HUES48 (cell line): ENCODE results near the gene FARSA.
"Not testable (repeated sequence)": the region's sequence is repeated elsewhere in the genome, so short reads cannot be mapped to it uniquely, and the experiment has no call there.

Experiments
- H3K27ac ChIP-seq: one replicate; pipeline ENCODE4 v1.7.0; 2013; ENCODE audit warnings: low read depth, low read length, inconsistent platforms
- H3K27me3 ChIP-seq: 2 replicates; pipeline ENCODE4 v1.6.1; 2013; ENCODE audit warnings: mild to moderate bottlenecking, low read length; ENCODE audit not compliant: control insufficient read depth, insufficient read depth
- H3K36me3 ChIP-seq: 2 replicates; pipeline ENCODE4 v1.6.1; 2013; ENCODE audit warnings: low read length; ENCODE audit not compliant: control insufficient read depth, insufficient read depth
- H3K4me1 ChIP-seq: 2 replicates; pipeline ENCODE4 v1.6.1; 2013; ENCODE audit warnings: mild to moderate bottlenecking, low read length; ENCODE audit not compliant: control insufficient read depth, insufficient read depth
- H3K4me3 ChIP-seq: 2 replicates; pipeline ENCODE4 v1.5.1; 2013; ENCODE audit warnings: mild to moderate bottlenecking, low read depth, low read length
- H3K9ac ChIP-seq: 2 replicates; pipeline ENCODE4 v1.6.1; 2013; ENCODE audit warnings: mild to moderate bottlenecking, low read depth, low read length, moderate library complexity
- H3K9me3 ChIP-seq: 2 replicates; pipeline ENCODE4 v1.6.1; 2013; ENCODE audit warnings: low read length; ENCODE audit not compliant: control insufficient read depth, insufficient read depth

FARSA gene

GRCh38 chr19:12933287-12934072, at the start of gene FARSA:
FARSA (minus strand) TSS chr19:12933711; CDS start chr19:12933696, 15 bp downstream.
- Histone ChIP-seq H3K27me3 (no peaks in the 10 kb centered on the region), H3K9me3 (no peaks in the 10 kb centered on the region), H3K27ac (peak within 1 kb of the TSS; percentile 36), H3K4me3 (peak within 1 kb of the TSS; percentile 88), H3K4me1 (peaks cover 16% of the 10 kb centered on the region), H3K9ac (peak within 1 kb of the TSS; percentile 83), H3K36me3 (peaks cover 30% of the 10 kb centered on the region)

- H3K36me3 ChIP-seq, result no peaks in the 10 kb centered on the region
- H3K4me1 ChIP-seq, result no peaks in the 10 kb centered on the region; the same call in 1 of the 2 replicates
- H3K4me3 ChIP-seq, result peak overlapping the region; percentile 53
- H3K9ac ChIP-seq, result no peak overlapping the region
- no peak overlapping the region for H3K27ac ChIP-seq
- H3K9me3 ChIP-seq, result no peaks in the 10 kb centered on the region
- peaks cover 51% of the 10 kb centered on the region for H3K27me3 ChIP-seq
Measured at GRCh38 chr19:12983091-12983490, 49.6 kb upstream of the FARSA start.

DNA sequence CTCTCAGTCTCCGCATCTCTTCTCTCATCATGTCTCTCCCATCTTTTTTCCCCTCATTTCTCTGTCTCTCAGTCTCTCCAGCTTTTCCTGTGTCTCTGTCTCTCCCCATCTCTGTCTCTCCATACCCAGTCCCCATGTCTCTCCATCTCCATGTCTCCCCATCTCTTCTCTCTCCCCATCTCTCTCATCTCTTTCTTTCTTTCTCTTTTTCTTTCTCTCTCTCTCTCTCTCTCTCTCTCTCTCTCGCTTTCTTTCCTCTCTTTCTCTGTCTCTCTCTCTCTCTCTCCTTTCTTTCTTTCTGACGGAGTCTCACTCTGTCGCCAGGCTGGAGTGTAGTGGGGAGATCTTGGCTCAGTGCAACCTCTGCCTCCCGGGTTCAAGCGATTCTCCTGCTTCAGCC, 49.1 kb upstream of the FARSA start:
- Histone ChIP-seq H3K4me1 (no peaks in the 10 kb centered on the region; the same call in 1 of the 2 replicates), H3K36me3 (no peaks in the 10 kb centered on the region), H3K27ac (no peak overlapping the region), H3K4me3 (no peak overlapping the region), H3K9ac (no peak overlapping the region), H3K9me3 (no peaks in the 10 kb centered on the region), H3K27me3 (peaks cover 50% of the 10 kb centered on the region)

DNA sequence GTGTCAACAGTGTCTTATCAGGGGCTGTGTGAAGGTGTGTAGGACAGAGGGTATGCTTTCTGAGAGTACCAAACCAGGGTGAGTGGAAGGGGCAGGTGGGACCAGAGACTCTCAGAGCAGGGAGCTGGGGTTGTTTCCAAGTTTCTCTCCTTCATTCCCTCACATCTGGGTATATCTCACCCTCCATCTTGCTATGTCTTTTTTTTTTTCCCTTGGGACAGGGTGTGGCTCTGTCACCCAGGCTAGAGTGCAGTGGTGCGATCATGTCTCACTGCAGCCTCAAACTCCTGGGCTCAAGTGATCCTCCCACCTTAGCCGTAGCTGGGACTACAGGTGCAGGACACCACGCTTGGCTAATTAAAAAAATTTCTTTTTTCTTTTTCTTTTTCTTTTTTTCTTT, 46.5 kb upstream of the FARSA start:
- H3K9ac ChIP-seq, result no peak overlapping the region
- H3K27ac ChIP-seq, result no peak overlapping the region
- peaks cover 28% of the 10 kb centered on the region for H3K27me3 ChIP-seq
- no peaks in the 10 kb centered on the region for H3K4me1 ChIP-seq
- H3K9me3 ChIP-seq, result no peaks in the 10 kb centered on the region
- no peak overlapping the region for H3K4me3 ChIP-seq
- no peaks in the 10 kb centered on the region for H3K36me3 ChIP-seq

DNA sequence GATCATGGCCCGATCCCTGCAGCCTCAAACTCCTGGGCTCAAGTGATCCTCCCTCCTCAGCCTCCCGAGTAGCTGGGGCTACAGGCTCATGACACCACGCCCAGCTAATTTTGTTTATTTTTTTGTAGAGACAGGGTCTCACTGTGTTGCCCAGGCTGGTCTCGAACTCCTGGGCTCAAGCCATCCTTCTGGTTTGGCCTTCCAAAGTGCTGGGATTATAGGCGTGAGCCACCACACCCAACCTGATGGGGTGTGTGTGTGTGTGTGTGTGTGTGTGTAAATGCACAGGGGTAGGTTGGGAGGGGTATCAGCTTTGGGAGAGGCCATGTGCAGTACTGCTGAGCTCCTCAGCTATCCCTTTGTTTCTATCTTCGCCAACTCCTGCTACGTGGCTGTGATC, 42.6 kb upstream of the FARSA start:
- H3K36me3 ChIP-seq, H3K9ac ChIP-seq, H3K4me1 ChIP-seq, H3K27me3 ChIP-seq, H3K9me3 ChIP-seq, H3K27ac ChIP-seq, H3K4me3 ChIP-seq: not testable (repeated sequence)

DNA sequence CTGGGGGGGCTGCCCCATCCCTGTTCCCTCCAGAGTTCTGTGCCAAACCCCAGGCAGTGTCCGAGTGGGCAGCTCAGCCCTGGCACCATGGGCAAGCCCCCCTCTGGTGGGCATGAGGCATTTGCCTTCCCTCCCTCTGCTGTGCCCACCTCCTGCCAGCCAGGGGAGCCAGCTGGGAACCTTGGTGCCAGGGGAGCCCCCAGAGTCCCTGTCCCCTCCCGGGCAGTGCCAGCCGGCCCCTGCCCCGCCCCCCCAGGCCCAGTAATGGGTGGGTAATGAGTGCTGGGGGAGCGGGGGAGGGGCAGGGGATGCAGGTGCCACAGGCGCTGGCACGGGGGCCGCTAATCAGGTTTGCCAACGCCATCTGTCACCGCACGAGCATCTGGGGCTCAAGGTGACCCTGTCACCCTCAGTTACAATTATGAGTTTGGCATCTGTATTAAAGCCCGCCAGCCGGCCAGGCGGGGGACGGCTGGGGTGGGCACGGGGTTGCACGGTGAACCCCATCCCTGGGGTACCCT, 41.8 kb upstream of the FARSA start:
- Histone ChIP-seq H3K27ac (no peak overlapping the region), H3K27me3 (no peaks in the 10 kb centered on the region), H3K4me1 (no peaks in the 10 kb centered on the region), H3K4me3 (no peak overlapping the region), H3K9ac (no peak overlapping the region), H3K9me3 (no peaks in the 10 kb centered on the region), H3K36me3 (no peaks in the 10 kb centered on the region)

DNA sequence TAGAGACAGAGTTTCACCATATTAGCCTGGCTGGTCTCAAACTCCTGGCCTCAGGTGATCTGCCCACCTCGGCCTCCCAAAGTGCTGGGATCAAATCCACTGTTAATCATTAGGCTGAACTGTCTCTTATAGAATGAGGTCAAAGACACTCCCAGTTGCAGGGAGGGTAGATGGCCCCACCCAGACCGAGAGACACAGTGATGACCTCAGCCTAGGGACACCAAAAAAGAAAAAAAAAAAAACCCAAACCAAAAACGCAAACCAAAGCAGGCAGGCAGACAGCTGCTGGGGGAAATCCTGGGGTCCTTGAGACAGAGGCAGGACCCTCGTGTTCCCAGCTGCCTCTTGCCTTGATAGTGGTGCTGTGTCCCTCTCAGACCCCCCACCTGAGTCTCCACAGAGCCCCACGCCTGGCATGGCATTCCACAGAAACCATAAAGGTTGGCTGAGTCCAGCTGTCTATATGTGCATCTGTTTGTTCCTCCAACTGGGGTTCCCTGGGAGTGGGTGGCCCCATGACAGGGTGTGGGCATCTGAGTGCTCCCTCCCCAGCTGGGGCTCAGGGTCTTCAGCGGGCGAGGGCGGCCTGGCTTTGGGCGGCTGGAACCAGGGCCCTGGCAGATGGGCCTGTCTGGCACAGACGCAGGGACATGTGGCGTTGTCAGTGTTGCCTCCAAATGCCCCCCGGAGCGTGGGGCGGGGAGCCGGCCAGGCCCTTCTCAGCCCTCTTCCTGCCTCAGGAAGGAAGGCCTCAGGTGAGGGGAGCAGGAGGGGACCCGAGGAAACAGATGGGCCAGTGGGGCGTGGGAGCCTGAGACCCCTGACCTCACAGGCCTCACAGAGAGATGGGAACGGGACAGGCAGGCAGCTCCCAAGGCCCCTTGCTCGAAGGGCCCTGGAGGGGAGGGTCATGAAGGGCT, 41.0 kb upstream of the FARSA start:
- no peaks in the 10 kb centered on the region for H3K9me3 ChIP-seq
- H3K4me3 ChIP-seq, result no peak overlapping the region
- H3K4me1 ChIP-seq, result peaks cover 2% of the 10 kb centered on the region; the same call in 1 of the 2 replicates
- no peaks in the 10 kb centered on the region for H3K36me3 ChIP-seq
- no peak overlapping the region for H3K27ac ChIP-seq
- H3K9ac ChIP-seq, result no peak overlapping the region
- no peaks in the 10 kb centered on the region for H3K27me3 ChIP-seq

GRCh38 chr19:12973236-12973635, 39.7 kb upstream of the FARSA start:
- Histone ChIP-seq H3K36me3 (no peaks in the 10 kb centered on the region), H3K4me3 (no peak overlapping the region), H3K27me3 (no peaks in the 10 kb centered on the region), H3K9me3 (no peaks in the 10 kb centered on the region), H3K9ac (no peak overlapping the region), H3K27ac (no peak overlapping the region), H3K4me1 (peaks cover 4% of the 10 kb centered on the region; the same call in 1 of the 2 replicates)

GRCh38 chr19:12970070-12970820, 36.7 kb upstream of the FARSA start:
- no peaks in the 10 kb centered on the region for H3K36me3 ChIP-seq
- H3K4me3 ChIP-seq, result no peak overlapping the region
- no peak overlapping the region for H3K9ac ChIP-seq
- no peaks in the 10 kb centered on the region for H3K9me3 ChIP-seq
- H3K27ac ChIP-seq, result no peak overlapping the region
- peaks cover 4% of the 10 kb centered on the region; the same call in 1 of the 2 replicates for H3K4me1 ChIP-seq
- no peaks in the 10 kb centered on the region for H3K27me3 ChIP-seq

DNA sequence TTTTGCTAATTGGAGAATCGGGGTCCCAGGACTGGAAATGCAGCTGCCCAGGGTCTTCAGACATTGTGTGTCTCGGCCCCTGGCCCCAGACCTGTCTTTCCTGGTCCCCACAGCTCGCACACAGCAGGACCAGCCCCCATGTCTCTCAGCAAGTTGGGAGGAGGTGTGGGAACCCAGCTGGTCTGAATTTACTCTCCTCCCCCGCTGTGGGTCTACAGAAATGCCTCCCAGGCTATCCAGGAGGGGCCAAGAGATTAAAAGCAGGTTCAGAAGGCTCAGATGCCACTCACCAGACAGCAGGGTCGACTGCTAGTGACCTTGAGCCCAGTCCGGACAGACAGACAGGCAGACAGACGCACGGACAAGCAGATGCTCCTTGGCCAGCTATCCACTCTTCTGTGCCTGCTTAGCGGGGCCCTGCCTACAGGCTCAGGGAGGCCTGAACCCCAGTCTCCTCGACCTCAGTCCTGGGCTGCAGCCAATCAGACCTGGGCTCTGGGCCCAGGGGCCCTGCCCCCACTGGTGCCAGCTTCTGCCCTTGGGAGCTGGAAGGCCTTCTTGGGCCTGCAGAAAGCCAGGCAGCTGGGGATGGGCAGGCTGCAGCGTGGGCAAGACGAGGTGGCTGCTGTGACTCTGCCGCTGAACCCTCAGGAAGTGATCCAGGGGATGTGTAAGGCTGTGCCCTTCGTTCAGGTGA, 35.9 kb upstream of the FARSA start, which contains the start of gene DAND5:
Gene DAND5 (plus strand): TSS at position 285 of the 697 bp plus-strand sequence. CDS start 85 bp downstream, at position 370.
- Histone ChIP-seq H3K9ac (no peak within 1 kb of the TSS), H3K9me3 (no peaks in the 10 kb centered on the region), H3K27me3 (no peaks in the 10 kb centered on the region), H3K27ac (no peak within 1 kb of the TSS), H3K4me3 (no peak within 1 kb of the TSS), H3K36me3 (no peaks in the 10 kb centered on the region), H3K4me1 (peaks cover 6% of the 10 kb centered on the region; the same call in 1 of the 2 replicates)
